ENCODE results near the gene SERPINH1. TPM values are rescaled to one million over a fixed set of nuclear protein-coding genes. Genes with fewer than 3 reads are reported as not detected.

The SERPINH1 gene
- total RNA-seq, 1 experiment from 2014 or later, result 394 TPM

DNA sequence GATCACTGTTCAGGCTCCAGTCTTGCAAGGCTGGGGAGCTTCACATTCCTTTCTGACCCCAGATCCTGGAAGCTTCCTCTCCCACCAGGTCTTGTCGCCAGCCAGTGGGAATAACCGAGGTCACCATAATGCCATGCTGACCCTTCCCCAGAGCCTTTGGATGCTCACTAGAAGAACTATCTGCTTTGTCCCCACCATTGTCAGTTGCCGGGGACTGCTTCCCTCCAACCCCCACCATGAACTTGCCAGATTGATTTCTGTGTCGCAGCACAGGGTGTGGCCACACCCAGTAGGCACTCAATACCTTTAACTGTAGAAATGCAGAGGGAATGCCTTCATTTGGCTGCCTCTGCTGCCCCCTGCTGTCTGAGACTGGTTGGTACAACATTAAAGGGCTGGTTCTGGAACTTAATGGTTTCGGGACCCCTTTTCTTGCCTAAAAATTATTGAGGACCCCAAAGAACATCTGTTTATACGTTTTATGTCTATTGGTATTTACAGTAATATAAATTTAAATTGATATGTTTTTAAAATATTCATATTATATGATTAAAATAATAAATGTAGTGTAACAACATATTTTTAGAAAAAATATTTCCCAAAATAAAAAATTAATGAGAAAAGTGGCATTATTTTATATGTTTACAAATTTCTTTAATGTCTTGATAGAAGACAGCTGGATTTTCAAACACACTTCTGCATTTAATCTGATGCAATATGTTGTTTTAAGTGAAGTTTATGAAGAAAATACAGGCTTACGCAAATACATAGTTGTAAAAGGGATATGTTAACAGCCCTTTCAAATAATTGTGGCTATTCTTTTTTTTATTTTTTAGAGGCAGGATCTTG is 29.6 kb upstream of the SERPINH1 start:
- peak; percentile 71 for DNase-seq (ENCODE audit: low spot score)

- no peak for DNase-seq (ENCODE audit: low spot score)
These were observed 28.2 kb upstream of the SERPINH1 start for GRCh38 chr11:75533896-75534258.

DNA sequence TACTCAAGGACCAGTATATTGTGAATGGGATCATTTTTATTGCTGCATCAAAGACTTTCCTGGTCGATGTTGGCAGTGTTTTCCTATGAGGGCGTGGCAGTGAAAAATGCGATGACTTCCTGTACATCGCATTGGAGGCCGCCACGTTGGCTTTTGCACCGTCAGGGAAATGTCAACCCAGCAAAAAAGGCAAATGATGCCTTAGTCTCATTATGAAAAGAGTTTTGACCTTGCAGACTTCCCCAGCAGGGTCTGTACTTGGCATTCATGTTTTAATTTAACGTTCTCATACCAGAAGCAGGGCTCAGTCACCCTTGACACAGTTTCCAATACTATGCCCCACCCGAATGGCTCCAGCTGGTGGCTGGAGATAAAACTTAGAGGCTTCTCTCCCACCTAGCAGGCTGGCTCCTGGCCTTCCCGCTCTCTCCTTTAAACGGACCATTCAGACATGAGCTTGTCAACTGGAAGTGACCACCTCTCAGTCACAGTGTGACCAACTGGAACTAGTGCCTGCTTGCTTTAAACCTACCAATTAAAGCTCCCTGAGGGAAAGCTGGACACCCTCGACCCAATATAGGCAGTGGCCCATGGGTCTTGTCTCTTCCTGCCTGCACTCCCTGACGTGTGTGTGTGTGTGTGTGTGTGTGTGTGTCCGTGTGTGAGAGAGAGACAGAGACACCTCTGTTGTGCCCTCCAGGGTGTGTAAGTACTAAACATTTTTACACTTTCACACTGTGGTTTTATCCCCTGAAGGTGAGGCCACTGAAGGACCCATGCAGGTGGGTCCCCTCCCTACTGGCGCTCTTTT is 27.6 kb upstream of the SERPINH1 start:
- no peak for DNase-seq (ENCODE audit: low spot score)

DNA sequence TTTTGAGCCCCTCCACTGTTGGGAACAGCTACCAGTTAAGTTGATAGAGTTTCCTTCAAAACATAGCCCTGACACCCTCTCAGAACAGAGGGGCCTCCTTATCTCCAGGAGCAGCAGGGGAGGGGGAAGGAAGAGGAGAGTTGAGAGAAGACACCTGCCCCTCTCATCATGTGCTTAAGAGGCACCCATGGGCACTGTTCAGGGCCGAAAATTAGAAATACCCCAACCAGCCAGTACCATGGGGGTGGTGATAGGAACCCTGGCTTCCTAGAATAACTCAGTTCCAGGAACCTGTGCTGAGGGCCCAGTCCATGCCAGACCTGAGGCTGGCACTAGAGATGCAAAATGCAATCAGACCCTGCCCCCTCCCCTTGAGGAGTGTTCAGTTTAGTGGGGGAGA is 27.0 kb upstream of the SERPINH1 start:
- no peak for DNase-seq (ENCODE audit: low spot score)

- DNase-seq (ENCODE audit: low spot score), result peak; percentile 62
These were observed 25.0 kb upstream of the SERPINH1 start for GRCh38 chr11:75536786-75537641.

GRCh38 chr11:75537740-75538139 is 24.3 kb upstream of the SERPINH1 start:
- DNase-seq (ENCODE audit: low spot score), result no peak

- DNase-seq (ENCODE audit: low spot score), result no peak
These were observed 23.7 kb upstream of the SERPINH1 start for GRCh38 chr11:75538150-75538942.

GRCh38 chr11:75539459-75540334 is 22.4 kb upstream of the SERPINH1 start:
- no peak for DNase-seq (ENCODE audit: low spot score)

- DNase-seq (ENCODE audit: low spot score), result no peak
These were observed 20.6 kb upstream of the SERPINH1 start for GRCh38 chr11:75541193-75542087.

DNA sequence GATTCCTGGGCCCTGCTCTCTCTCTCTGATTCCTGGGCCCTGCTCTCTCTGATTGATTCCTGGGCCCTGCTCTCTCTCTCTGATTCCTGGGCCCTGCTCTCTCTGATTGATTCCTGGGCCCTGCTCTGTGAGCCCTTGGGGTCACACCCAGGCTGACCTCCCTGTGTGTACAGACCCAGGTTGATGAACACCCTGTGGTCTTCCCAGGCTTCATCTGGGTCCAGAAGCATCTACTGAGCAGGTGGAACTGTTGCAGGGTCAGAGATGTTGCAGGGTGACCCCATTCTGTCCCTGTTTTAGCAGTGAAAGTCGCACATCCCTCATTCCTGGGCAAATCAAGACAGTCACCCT is 20.0 kb upstream of the SERPINH1 start:
- DNase-seq (ENCODE audit: low spot score), result no peak

DNA sequence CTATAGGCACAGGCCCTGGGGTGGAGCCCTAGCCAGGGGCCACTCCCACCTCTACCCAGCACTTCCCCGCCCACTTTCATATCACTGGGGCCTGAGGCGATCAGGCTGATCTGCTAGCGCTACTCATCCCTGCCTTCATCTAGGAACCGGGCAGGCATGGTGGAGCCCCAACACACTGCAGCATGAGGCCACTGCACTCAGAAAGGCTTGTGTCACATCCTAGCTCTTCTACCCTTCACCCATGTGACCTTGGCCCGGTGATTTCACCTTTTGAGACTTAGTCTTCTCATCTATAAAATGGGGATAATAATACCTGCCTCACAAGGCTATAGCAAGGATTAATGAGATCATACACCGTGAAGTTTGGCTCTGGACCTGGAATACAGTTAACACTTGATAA is 18.2 kb upstream of the SERPINH1 start:
- DNase-seq (ENCODE audit: low spot score), result no peak

DNA sequence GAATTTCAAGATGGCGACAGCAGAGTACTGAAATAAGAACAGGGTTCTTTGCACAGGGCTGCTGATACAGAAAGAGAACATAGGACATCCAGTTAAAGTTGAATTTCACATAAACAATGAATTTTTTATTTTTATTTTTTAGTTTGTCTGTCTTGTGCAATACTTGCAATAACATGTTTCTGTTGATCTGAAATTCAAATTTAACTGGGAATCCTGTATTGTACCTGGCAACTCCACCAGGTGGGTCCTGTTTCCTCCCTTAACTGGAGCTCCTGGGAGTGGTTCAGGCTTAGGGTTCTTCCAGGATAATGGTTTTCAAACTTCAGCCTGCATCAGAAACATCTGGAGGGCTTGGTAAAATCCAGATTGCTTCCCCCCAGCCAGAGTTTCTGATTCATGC is 14.9 kb upstream of the SERPINH1 start:
- DNase-seq (ENCODE audit: low spot score), result no peak

DNA sequence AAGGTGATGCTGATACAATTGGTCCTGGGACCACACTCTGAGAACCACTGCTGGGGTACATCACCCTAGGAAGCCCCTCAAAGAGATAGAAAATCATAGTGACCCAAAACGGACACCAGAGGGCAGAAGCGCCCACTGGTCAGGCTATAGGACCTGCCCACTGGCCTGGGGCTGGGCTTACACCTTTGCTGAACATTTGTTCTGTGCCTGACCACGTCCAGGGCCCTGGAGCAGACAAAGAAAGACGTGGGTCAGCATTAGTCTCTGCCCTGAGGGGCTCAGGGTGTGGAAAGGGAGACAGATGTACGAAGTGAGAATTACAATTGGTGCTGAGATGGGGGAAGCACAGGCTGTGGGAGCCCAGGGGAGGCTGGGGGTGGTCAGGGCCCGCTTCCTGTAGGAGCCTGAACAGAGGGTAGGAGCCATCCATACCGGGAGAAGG is 14.4 kb upstream of the SERPINH1 start:
- DNase-seq (ENCODE audit: low spot score), result peak; percentile 69

- no peak for DNase-seq (ENCODE audit: low spot score)
These were observed 13.3 kb upstream of the SERPINH1 start for GRCh38 chr11:75548595-75549272.

DNA sequence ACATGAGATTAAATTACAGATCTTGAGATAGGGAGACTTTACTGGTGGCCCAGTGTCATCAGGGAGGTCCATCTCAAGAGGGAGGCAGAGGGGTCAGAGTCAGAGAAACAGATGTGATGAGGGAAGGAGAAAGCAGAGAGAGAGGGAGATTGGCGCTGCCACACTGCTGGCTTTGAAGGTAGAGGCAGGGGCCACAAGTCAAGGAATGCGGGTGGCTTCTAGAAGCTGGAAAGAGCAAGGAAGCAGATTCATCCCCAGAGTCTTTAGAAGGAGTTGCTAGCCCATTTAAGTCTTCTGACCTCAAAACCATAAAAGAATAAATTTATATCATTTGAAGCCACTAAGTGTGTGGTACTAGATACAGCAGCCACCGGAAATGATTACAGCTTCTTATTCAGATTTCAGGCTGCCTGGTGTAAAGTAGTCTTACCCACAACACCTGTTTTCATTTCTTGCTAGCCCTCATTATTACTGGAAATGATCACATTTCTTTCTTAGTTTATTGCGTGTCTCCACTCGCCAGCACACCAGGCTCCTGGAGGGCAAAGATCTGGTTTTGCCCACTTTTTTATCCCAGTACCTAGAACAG is 12.6 kb upstream of the SERPINH1 start:
- no peak for DNase-seq (ENCODE audit: low spot score)

DNA sequence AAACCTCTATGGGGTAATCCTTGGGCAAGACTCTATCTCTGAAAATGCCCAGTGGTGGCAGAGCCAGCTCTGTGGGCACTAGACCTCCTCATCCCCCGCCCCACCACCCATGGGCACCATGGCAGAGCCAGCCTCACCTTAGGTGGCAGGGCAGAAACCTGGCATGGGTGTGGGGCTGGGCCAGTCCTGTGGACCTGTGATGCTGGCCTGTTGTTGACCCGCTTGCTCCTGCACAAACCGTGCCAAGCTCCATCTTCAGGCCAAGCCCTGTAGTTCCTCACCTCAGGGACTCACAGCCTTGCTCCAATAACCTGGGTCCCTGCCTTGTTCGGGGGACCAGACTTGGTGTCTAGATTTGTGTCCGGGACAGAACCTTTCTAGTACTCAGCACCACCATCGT is 8.9 kb upstream of the SERPINH1 start:
- DNase-seq (ENCODE audit: low spot score), result no peak

- DNase-seq (ENCODE audit: low spot score), result no peak
These were observed 8.2 kb upstream of the SERPINH1 start for GRCh38 chr11:75553889-75554257.

GRCh38 chr11:75554258-75555022 is 7.6 kb upstream of the SERPINH1 start:
- peak; percentile 46 for DNase-seq (ENCODE audit: low spot score)

Data from A172 (cell line).